ENCODE data around the gene MYH10. TPM values are rescaled to one million over a fixed set of nuclear protein-coding genes. Genes with fewer than 3 reads are reported as not detected.

The MYH10 gene
- total and polyA plus RNA-seq, 9 of the 15 experiments (the other 6 are each of a cell fraction or from before 2014, with no cell fraction given), result 16.3 to 95.3 (median 39.7) TPM

- TF ChIP-seq ARID4B (CRISPR knock-in tag; IDR thresholded peaks at IDR 0.05) (0 out of 2 replicates have a peak, but pooled peaks have one; percentile 51), CHD2 (IDR thresholded peaks at IDR 0.05; ENCODE audit: low read depth, low read length) (no peak), DNMT1 (IDR thresholded peaks at IDR 0.05) (no peak), ZFX (CRISPR knock-in tag; IDR thresholded peaks at IDR 0.05) (peak; percentile 86), ZBTB9 (CRISPR knock-in tag; IDR thresholded peaks at IDR 0.05) (no peak), ADNP (tag; IDR thresholded peaks at IDR 0.05) (no peak), PPARD (CRISPR knock-in tag; IDR thresholded peaks at IDR 0.05) (no peak), SMARCA4 (IDR thresholded peaks at IDR 0.05) (peak; percentile 73), FOS (IDR thresholded peaks at IDR 0.05; ENCODE audit: extremely low read depth, insufficient read length) (no peak), SMARCE1 (IDR thresholded peaks at IDR 0.05) (peak; percentile 66), STAT5A (IDR thresholded peaks at IDR 0.05; ENCODE audit: borderline replicate concordance, low read length) (peak; percentile 41), ERF (CRISPR knock-in tag; IDR thresholded peaks at IDR 0.05) (no peak), ZNF184 (CRISPR knock-in tag; IDR thresholded peaks at IDR 0.05) (no peak), MCM2 (IDR thresholded peaks at IDR 0.05; ENCODE audit: low read depth) (no peak), MTA1 (IDR thresholded peaks at IDR 0.05; ENCODE audit: borderline replicate concordance) (no peak), CAMTA2 (CRISPR knock-in tag; conservative IDR thresholded peaks at IDR 0.05) (no peak), HDAC2 (IDR thresholded peaks at IDR 0.05) (peak; percentile 61; the same call in 1 of the 2 replicates), KDM5B (IDR thresholded peaks at IDR 0.05; ENCODE audit: insufficient replicate concordance, low read depth, low read length) (no peak), GTF2B (IDR thresholded peaks at IDR 0.05; ENCODE audit: extremely low read depth, insufficient read length) (no peak), MITF (IDR thresholded peaks at IDR 0.05) (no peak), CHD1 (IDR thresholded peaks at IDR 0.05; ENCODE audit: low read length) (peak; percentile 76), FOXA3 (CRISPR knock-in tag; conservative IDR thresholded peaks at IDR 0.05 in 1 of 2, IDR thresholded peaks at IDR 0.05 in 1 of 2) (no peak), TARDBP (IDR thresholded peaks at IDR 0.05) (no peak), HMG20A (CRISPR knock-in tag; conservative IDR thresholded peaks at IDR 0.05) (no peak)
These were observed 194.2 kb downstream of the MYH10 start (continued) for GRCh38 chr17:8436169-8436843.

All from K562 (cell line).